PC-3 (cell line): ENCODE results near the gene UBA1. TPM values are rescaled to one million over a fixed set of nuclear protein-coding genes. Genes with fewer than 3 reads are reported as not detected.

Experiments
- ATAC-seq: fragments of 200-7000 bp; cut with Tn5 transposase; 2 replicates; pipeline ENCODE4 v1.9.1; 2020; ENCODE audit warnings: mild to moderate bottlenecking, moderate library complexity
- BruUV-seq: library from RNA; stranded (reverse); fragments of 400-500 nt; replicated peaks from 2 replicates; lab custom pipeline; 2021; lab: Mats Ljungman, UMichigan
- CTCF ChIA-PET: fragments of 300-600 bp; sonication (Branson Sonifier 250); formaldehyde crosslinking; loops from one replicate; lab custom pipeline; 2022; ENCODE audit warnings: antibody characterized with exemption; lab: Charles Lee
- POLR2A ChIA-PET: fragments of 300-600 bp; sonication (Branson Sonifier 250); formaldehyde crosslinking; loops from one replicate; lab custom pipeline; 2022; ENCODE audit warnings: antibody characterized with exemption; ENCODE audit not compliant: unreplicated experiment; lab: Charles Lee
- DNase-seq: peaks from one replicate; pipeline ENCODE4 v3.0.0-alpha.2; 2015
- H2AFZ ChIP-seq: fragments of 300-600 bp; sonication (generic); 2 replicates; pipeline ENCODE4 v1.6.0; 2016; ENCODE audit warnings: antibody characterized with exemption, low read length
- H3F3A ChIP-seq: fragments of 300-600 bp; sonication (generic); one replicate; pipeline ENCODE4 v1.6.0; 2017; ENCODE audit warnings: antibody characterized with exemption, low read length, control low read depth, mild to moderate bottlenecking; ENCODE audit not compliant: unreplicated experiment
- H3K27ac ChIP-seq: fragments of 300-600 bp; sonication (generic); 2 replicates; pipeline ENCODE4 v1.5.1; 2016; ENCODE audit warnings: mild to moderate bottlenecking, low read length
- H3K27me3 ChIP-seq: fragments of 300-600 bp; sonication (generic); 2 replicates; pipeline ENCODE4 v1.6.1; 2016; ENCODE audit warnings: low read length, mixed read lengths
- H3K36me3 ChIP-seq: fragments of 300-600 bp; sonication (generic); 2 replicates; pipeline ENCODE4 v1.6.1; 2016; ENCODE audit warnings: low read depth, mixed run types, low read length, mixed read lengths
- H3K4me1 ChIP-seq: fragments of 300-600 bp; sonication (generic); 2 replicates; pipeline ENCODE4 v1.5.1; 2016; ENCODE audit warnings: low read length; ENCODE audit not compliant: insufficient read depth
- H3K4me2 ChIP-seq: fragments of 300-600 bp; sonication (generic); 2 replicates; pipeline ENCODE4 v1.6.0; 2016; ENCODE audit warnings: low read length
- H3K4me3 ChIP-seq: fragments of 300-600 bp; sonication (generic); 2 replicates; pipeline ENCODE4 v1.5.1; 2016; ENCODE audit warnings: mild to moderate bottlenecking, low read length, mixed read lengths
- H3K79me2 ChIP-seq: fragments of 300-600 bp; sonication (generic); 2 replicates; pipeline ENCODE4 v1.6.1; 2017; ENCODE audit warnings: low read length, mixed read lengths
- H3K9ac ChIP-seq: fragments of 300-600 bp; sonication (generic); 2 replicates; pipeline ENCODE4 v1.6.0; 2016; ENCODE audit warnings: mild to moderate bottlenecking, low read length
- H3K9me2 ChIP-seq: fragments of 300-600 bp; sonication (generic); replicated peaks from 2 replicates; pipeline ENCODE4 v1.6.1; 2016; ENCODE audit warnings: mixed run types, low read length, mixed read lengths
- H3K9me3 ChIP-seq: fragments of 300-600 bp; sonication (generic); 2 replicates; pipeline ENCODE4 v1.6.1; 2016; ENCODE audit warnings: low read length, mixed read lengths
- H4K20me1 ChIP-seq: fragments of 300-600 bp; sonication (generic); 2 replicates; pipeline ENCODE4 v1.6.1; 2016; ENCODE audit warnings: low read length, mixed read lengths
- CTCF ChIP-seq: fragments of 300-600 bp; sonication (generic); conservative IDR thresholded peaks from 2 replicates; pipeline ENCODE4 v1.5.1; 2017; ENCODE audit warnings: antibody characterized with exemption, low read depth, mild to moderate bottlenecking, low read length
- EZH2 ChIP-seq: fragments of 300-600 bp; sonication (generic); IDR thresholded peaks from one replicate; pipeline ENCODE4 v1.6.1; 2017; ENCODE audit warnings: antibody characterized with exemption, mild to moderate bottlenecking, low read length; ENCODE audit not compliant: unreplicated experiment
- EZH2phosphoT487 ChIP-seq: fragments of 300-600 bp; sonication (generic); IDR thresholded peaks from 2 replicates; pipeline ENCODE4 v1.6.1; 2018; ENCODE audit warnings: mild to moderate bottlenecking, antibody characterized with exemption, low read length, borderline replicate concordance
- intact Hi-C: fragments of 100-400 bp; cut with micrococcal nuclease; formaldehyde crosslinking; loops from 2 replicates; pipeline ENCODE4 v1.9.0; 2023
- total RNA-seq: library from RNA; depleted of rRNA; stranded (reverse); fragments of >200 nt; gene quantifications from 2 replicates; pipeline ENCODE4 v1.2.3, GENCODE V29; 2014

UBA1 gene
- total RNA-seq, 1 experiment from 2014 or later: 282 TPM

- ATAC-seq (no peak), DNase-seq (no peak)
- CTCF ChIA-PET: no interaction called here
- peaks cover 3% of the 10 kb centered on the region; the same call in 1 of the 2 replicates for H3K4me1 ChIP-seq
- no peaks in the 10 kb centered on the region for H4K20me1 ChIP-seq
- no peak overlapping the region for H3K27ac ChIP-seq
- POLR2A ChIA-PET: no interaction called here
- no peak overlapping the region for H2AFZ ChIP-seq
- H3K27me3 ChIP-seq: no peaks in the 10 kb centered on the region
- H3K9ac ChIP-seq: no peak overlapping the region
- no peaks in the 10 kb centered on the region for H3F3A ChIP-seq
- BruUV-seq: TSS peak; percentile 6
- H3K79me2 ChIP-seq: peaks cover 10% of the 10 kb centered on the region
- no peak overlapping the region for H3K4me3 ChIP-seq
- TF ChIP-seq EZH2phosphoT487 (no peak), EZH2 (no peak), CTCF (no peak)
- H3K4me2 ChIP-seq: no peak overlapping the region
- no peaks in the 10 kb centered on the region for H3K9me3 ChIP-seq
- no peaks in the 10 kb centered on the region for H3K9me2 ChIP-seq
- peaks cover 4% of the 10 kb centered on the region; the same call in 1 of the 2 replicates for H3K36me3 ChIP-seq
- intact Hi-C loops: no loop called here
These were observed 47.8 kb downstream of the UBA1 start for GRCh38 chrX:47241201-47242011.

GRCh38 chrX:47242321-47242720 is 48.7 kb downstream of the UBA1 start:
- Histone ChIP-seq H3K4me3 (no peak overlapping the region), H3K9me3 (no peaks in the 10 kb centered on the region), H2AFZ (no peak overlapping the region), H3K27me3 (no peaks in the 10 kb centered on the region), H3K9ac (no peak overlapping the region), H3K79me2 (peaks cover under 1% of the 10 kb centered on the region; the same call in 1 of the 2 replicates), H3K9me2 (no peaks in the 10 kb centered on the region), H3K36me3 (peaks cover 4% of the 10 kb centered on the region; the same call in 1 of the 2 replicates), H3K27ac (no peak overlapping the region), H3F3A (no peaks in the 10 kb centered on the region), H4K20me1 (no peaks in the 10 kb centered on the region), H3K4me1 (peaks cover 11% of the 10 kb centered on the region), H3K4me2 (no peak overlapping the region)
- CTCF ChIA-PET: no interaction called here
- DNase-seq (no peak), ATAC-seq (no peak)
- BruUV-seq: no TSS peak
- TF ChIP-seq CTCF: no peak
- TF ChIP-seq EZH2: no peak
- no peak for TF ChIP-seq EZH2phosphoT487
- intact Hi-C loops: no loop called here
- POLR2A ChIA-PET: no interaction called here

GRCh38 chrX:47243351-47243750 is 49.7 kb downstream of the UBA1 start:
- Histone ChIP-seq H3K9me2 (no peaks in the 10 kb centered on the region), H3K36me3 (peaks cover 4% of the 10 kb centered on the region; the same call in 1 of the 2 replicates), H3F3A (no peaks in the 10 kb centered on the region), H3K27ac (no peak overlapping the region), H3K4me2 (no peak overlapping the region), H2AFZ (no peak overlapping the region), H4K20me1 (no peaks in the 10 kb centered on the region), H3K27me3 (no peaks in the 10 kb centered on the region), H3K9ac (no peak overlapping the region), H3K4me1 (peaks cover 18% of the 10 kb centered on the region), H3K9me3 (no peaks in the 10 kb centered on the region), H3K79me2 (no peaks in the 10 kb centered on the region), H3K4me3 (no peak overlapping the region)
- ChIA-PET CTCF (no interaction called here), POLR2A (no interaction called here)
- no peak for DNase-seq
- intact Hi-C loops: no loop called here
- no TSS peak for BruUV-seq
- no peak for ATAC-seq
- TF ChIP-seq CTCF: no peak
- no peak for TF ChIP-seq EZH2
- TF ChIP-seq EZH2phosphoT487: no peak
